IPS-18a (cell line): ENCODE results near the gene GALNT18.
"Not testable (repeated sequence)": the region's sequence is repeated elsewhere in the genome, so short reads cannot be mapped to it uniquely, and the experiment has no call there.

ENCODE experiments used
- H3K27ac ChIP-seq: one replicate; pipeline ENCODE4 v1.5.1; 2013; ENCODE audit warnings: low read length
- H3K27me3 ChIP-seq: one replicate; pipeline ENCODE4 v1.6.1; 2013; ENCODE audit warnings: mild to moderate bottlenecking, low read length; ENCODE audit not compliant: control insufficient read depth, insufficient read depth
- H3K36me3 ChIP-seq: one replicate; pipeline ENCODE4 v1.6.1; 2013; ENCODE audit warnings: low read depth, low read length; ENCODE audit not compliant: control insufficient read depth
- H3K4me1 ChIP-seq: one replicate; pipeline ENCODE4 v1.6.1; 2013; ENCODE audit warnings: low read depth, low read length; ENCODE audit not compliant: control insufficient read depth
- H3K4me3 ChIP-seq: one replicate; pipeline ENCODE4 v1.5.1; 2013; ENCODE audit warnings: low read length
- H3K9ac ChIP-seq: one replicate; pipeline ENCODE4 v1.6.1; 2013; ENCODE audit warnings: mild to moderate bottlenecking, low read length, moderate library complexity
- H3K9me3 ChIP-seq: one replicate; pipeline ENCODE4 v1.6.1; 2013; ENCODE audit warnings: low read depth, low read length; ENCODE audit not compliant: control insufficient read depth

The GALNT18 gene

GRCh38 chr11:11448626-11449025 is 173.2 kb downstream of the GALNT18 start:
- Histone ChIP-seq H3K9ac (no peak overlapping the region), H3K4me3 (no peak overlapping the region), H3K4me1 (no peaks in the 10 kb centered on the region), H3K27me3 (no peaks in the 10 kb centered on the region), H3K27ac (no peak overlapping the region), H3K36me3 (no peaks in the 10 kb centered on the region), H3K9me3 (no peaks in the 10 kb centered on the region)

GRCh38 chr11:11447601-11448000 is 174.2 kb downstream of the GALNT18 start:
- not testable (repeated sequence) for H3K27ac ChIP-seq, H3K9me3 ChIP-seq, H3K4me3 ChIP-seq, H3K27me3 ChIP-seq, H3K36me3 ChIP-seq, H3K9ac ChIP-seq, H3K4me1 ChIP-seq

- Histone ChIP-seq H3K9ac (no peak overlapping the region), H3K9me3 (no peaks in the 10 kb centered on the region), H3K4me1 (no peaks in the 10 kb centered on the region), H3K27ac (no peak overlapping the region), H3K4me3 (no peak overlapping the region), H3K36me3 (no peaks in the 10 kb centered on the region), H3K27me3 (no peaks in the 10 kb centered on the region)
These were observed 174.8 kb downstream of the GALNT18 start for GRCh38 chr11:11446967-11447366.

GRCh38 chr11:11446564-11446963 is 175.2 kb downstream of the GALNT18 start:
- H3K9me3 ChIP-seq, result no peaks in the 10 kb centered on the region
- no peak overlapping the region for H3K9ac ChIP-seq
- H3K36me3 ChIP-seq, result no peaks in the 10 kb centered on the region
- H3K27ac ChIP-seq, result no peak overlapping the region
- no peaks in the 10 kb centered on the region for H3K4me1 ChIP-seq
- no peak overlapping the region for H3K4me3 ChIP-seq
- H3K27me3 ChIP-seq, result no peaks in the 10 kb centered on the region

- no peaks in the 10 kb centered on the region for H3K4me1 ChIP-seq
- H3K27me3 ChIP-seq, result no peaks in the 10 kb centered on the region
- H3K4me3 ChIP-seq, result no peak overlapping the region
- H3K9ac ChIP-seq, result no peak overlapping the region
- H3K36me3 ChIP-seq, result no peaks in the 10 kb centered on the region
- H3K9me3 ChIP-seq, result no peaks in the 10 kb centered on the region
- H3K27ac ChIP-seq, result no peak overlapping the region
These were observed 176.2 kb downstream of the GALNT18 start for GRCh38 chr11:11445441-11446185.

GRCh38 chr11:11444804-11445131 is 177.0 kb downstream of the GALNT18 start:
- H3K9ac ChIP-seq, result no peak overlapping the region
- no peak overlapping the region for H3K27ac ChIP-seq
- H3K27me3 ChIP-seq, result no peaks in the 10 kb centered on the region
- H3K9me3 ChIP-seq, result no peaks in the 10 kb centered on the region
- no peaks in the 10 kb centered on the region for H3K36me3 ChIP-seq
- no peaks in the 10 kb centered on the region for H3K4me1 ChIP-seq
- H3K4me3 ChIP-seq, result no peak overlapping the region

GRCh38 chr11:11444027-11444803 is 177.6 kb downstream of the GALNT18 start:
- Histone ChIP-seq H3K27ac (no peak overlapping the region), H3K9me3 (no peaks in the 10 kb centered on the region), H3K36me3 (no peaks in the 10 kb centered on the region), H3K9ac (no peak overlapping the region), H3K4me3 (no peak overlapping the region), H3K4me1 (no peaks in the 10 kb centered on the region), H3K27me3 (no peaks in the 10 kb centered on the region)

- no peaks in the 10 kb centered on the region for H3K27me3 ChIP-seq
- no peaks in the 10 kb centered on the region for H3K9me3 ChIP-seq
- H3K4me1 ChIP-seq, result no peaks in the 10 kb centered on the region
- no peak overlapping the region for H3K27ac ChIP-seq
- no peak overlapping the region for H3K9ac ChIP-seq
- no peaks in the 10 kb centered on the region for H3K36me3 ChIP-seq
- no peak overlapping the region for H3K4me3 ChIP-seq
These were observed 179.0 kb downstream of the GALNT18 start for GRCh38 chr11:11442791-11443190.

GRCh38 chr11:11441516-11441915 is 180.3 kb downstream of the GALNT18 start:
- H3K9me3 ChIP-seq, result no peaks in the 10 kb centered on the region
- no peaks in the 10 kb centered on the region for H3K36me3 ChIP-seq
- H3K27ac ChIP-seq, result no peak overlapping the region
- no peak overlapping the region for H3K9ac ChIP-seq
- H3K27me3 ChIP-seq, result no peaks in the 10 kb centered on the region
- no peak overlapping the region for H3K4me3 ChIP-seq
- H3K4me1 ChIP-seq, result no peaks in the 10 kb centered on the region

GRCh38 chr11:11441091-11441490 is 180.7 kb downstream of the GALNT18 start:
- Histone ChIP-seq H3K27me3 (no peaks in the 10 kb centered on the region), H3K4me1 (no peaks in the 10 kb centered on the region), H3K9me3 (no peaks in the 10 kb centered on the region), H3K36me3 (no peaks in the 10 kb centered on the region), H3K9ac (no peak overlapping the region), H3K4me3 (no peak overlapping the region), H3K27ac (no peak overlapping the region)

- H3K4me3 ChIP-seq, result no peak overlapping the region
- no peak overlapping the region for H3K27ac ChIP-seq
- H3K27me3 ChIP-seq, result no peaks in the 10 kb centered on the region
- no peaks in the 10 kb centered on the region for H3K4me1 ChIP-seq
- H3K9me3 ChIP-seq, result no peaks in the 10 kb centered on the region
- no peak overlapping the region for H3K9ac ChIP-seq
- no peaks in the 10 kb centered on the region for H3K36me3 ChIP-seq
These were observed 181.7 kb downstream of the GALNT18 start for GRCh38 chr11:11440144-11440543.

GRCh38 chr11:11439591-11439990 is 182.2 kb downstream of the GALNT18 start:
- no peak overlapping the region for H3K27ac ChIP-seq
- H3K4me1 ChIP-seq, result no peaks in the 10 kb centered on the region
- H3K9me3 ChIP-seq, result no peaks in the 10 kb centered on the region
- H3K4me3 ChIP-seq, result no peak overlapping the region
- no peaks in the 10 kb centered on the region for H3K27me3 ChIP-seq
- H3K9ac ChIP-seq, result no peak overlapping the region
- no peaks in the 10 kb centered on the region for H3K36me3 ChIP-seq
